HG02623 (cell line): Measurements from ENCODE around the gene MLST8.

Source experiments
- ATAC-seq: cut with Tn5 transposase; IDR thresholded peaks from one replicate; pipeline ENCODE4 v1.9.1; 2021; ENCODE audit warnings: moderate library complexity; ENCODE audit not compliant: unreplicated experiment

MLST8 gene

DNA sequence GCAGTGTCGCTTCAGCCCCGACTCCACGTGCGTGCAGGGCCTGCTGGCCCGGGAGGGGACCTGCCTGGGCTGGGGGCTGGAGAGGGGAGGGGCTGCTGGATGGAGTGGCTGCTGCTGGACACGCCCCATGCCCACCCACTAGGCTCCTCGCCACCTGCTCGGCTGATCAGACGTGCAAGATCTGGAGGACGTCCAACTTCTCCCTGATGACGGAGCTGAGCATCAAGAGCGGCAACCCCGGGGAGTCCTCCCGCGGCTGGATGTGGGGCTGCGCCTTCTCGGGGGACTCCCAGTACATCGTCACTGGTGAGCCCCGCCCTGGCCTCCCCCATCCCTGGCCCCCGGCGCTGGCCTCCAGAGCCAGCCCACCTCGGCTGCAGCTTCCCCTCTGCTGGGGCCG, 3.1 kb downstream of the MLST8 start:
- ATAC-seq, result no peak

DNA sequence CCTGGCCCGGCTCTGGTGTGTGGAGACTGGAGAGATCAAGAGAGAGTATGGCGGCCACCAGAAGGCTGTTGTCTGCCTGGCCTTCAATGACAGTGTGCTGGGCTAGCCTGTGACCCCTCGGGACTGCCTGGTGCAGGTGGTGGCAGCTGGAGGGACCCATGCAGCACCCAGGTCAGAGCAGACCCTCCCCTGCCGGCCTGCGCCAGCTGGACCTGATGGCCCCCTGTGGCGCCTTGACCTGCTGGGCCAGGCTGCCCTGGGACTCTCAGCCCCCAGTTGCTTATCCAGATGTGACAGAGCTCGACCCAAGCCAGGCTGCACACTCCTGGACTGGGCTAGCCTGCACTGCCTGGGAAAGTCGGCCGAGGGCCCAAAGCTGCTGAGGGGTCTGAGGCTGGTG, 3.5 kb downstream of the MLST8 start:
- ATAC-seq, result no peak

DNA sequence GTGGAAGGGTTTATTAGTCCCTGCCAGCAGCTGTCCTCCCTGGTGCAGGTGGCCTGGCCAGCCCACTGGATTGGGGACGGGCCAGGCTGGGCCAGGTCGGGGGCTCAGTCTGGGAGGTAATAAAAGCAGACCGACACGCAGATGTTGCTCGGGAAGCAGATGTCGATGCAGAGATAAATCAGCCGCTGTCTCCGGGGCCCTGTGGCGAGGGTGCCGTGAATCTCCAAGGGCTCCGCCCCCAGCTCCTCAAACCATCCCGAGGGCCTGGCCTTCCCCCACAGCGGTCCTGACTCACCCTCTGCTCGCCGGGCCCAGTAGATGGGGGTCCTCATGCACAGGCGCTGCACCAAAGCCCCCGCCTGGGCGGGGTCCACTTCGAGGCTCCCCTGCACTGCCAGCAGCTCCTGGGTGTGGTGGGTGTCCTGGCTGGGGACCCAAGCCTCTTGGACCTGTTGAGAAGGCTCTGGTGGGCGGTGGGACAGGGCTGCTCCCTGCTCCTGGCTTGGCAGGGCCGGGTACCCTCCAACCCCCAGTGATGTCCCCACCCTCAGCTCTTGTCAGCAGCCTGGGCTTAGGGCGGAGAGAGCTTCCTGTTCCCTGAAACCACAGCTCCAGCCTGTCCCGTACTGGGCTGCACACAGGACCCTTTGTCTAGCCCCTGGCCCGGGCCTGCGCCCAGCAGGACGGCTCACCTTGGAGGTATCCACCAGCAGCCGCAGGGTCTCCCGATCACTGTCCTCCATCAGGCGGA, 4.2 kb downstream of the MLST8 start:
- no peak for ATAC-seq

DNA sequence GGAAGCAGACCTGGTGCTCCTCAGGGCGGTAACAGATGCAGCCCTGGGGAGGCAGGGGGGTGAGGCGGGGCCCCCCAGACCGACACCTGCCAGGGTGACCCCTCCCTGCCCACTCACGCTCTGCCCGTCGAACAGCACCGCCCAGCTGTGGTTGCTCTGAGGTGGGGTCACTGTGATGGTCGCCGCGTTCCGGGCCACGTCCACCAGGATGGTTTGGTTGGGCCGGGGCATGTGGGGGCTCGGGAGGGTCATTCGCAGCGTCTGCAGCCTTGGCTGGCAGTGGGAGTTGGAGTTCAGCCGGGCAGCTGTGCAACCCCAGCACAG, 4.7 kb downstream of the MLST8 start:
- ATAC-seq, result no peak

DNA sequence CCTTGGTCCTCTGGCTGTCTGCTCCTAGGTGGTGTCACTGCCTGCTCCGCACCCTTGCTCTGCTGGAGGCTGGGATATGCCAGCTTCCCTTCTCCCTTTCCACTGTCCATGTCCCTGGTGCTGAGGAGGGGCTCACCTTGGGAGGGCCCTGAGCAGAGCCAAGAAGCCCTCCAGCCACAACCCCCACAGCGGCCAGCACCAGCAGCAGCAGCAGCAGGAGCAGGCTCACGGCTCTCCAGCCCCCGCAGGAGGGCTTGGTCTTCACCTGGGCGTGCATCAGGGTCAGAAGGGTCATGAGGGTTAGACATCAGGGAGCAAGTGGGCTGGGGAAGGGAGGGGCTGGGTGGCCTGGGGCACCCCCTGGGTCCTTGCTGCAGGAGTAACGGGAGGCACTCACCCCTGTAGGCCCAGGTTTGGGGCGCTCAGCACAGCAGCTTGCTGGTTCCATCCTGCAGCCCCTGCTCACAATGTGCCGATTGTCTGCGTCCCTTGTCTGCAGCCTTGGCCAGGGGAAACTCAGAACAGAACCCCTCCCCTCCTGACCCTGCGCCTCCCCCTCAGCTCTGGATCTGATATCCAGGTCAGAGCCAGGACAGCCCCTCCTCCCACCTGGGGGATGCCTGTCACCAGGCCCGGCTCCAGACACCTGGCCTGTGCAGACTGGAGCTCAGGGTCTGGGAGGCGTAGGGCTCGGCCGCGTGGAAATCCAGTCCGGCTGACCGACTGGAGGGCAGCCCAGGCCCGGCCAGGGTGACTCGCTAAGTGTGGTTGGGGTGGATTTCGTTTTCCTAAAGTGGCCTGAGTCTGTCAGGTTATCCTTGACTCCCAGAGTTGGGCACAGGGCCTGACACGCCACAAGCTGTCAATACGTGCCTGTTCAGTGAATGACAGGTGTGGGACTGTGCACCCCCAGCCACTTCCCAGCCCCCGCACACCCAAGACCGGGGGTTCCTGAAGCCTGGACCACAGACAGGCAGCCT, 5.4 kb downstream of the MLST8 start, which contains the start of gene BRICD5:
Gene BRICD5, minus strand, starts transcription at position 478 of the 980 bp plus-strand sequence. Its CDS starts 30 bp downstream, at position 448.
- no peak for ATAC-seq

DNA sequence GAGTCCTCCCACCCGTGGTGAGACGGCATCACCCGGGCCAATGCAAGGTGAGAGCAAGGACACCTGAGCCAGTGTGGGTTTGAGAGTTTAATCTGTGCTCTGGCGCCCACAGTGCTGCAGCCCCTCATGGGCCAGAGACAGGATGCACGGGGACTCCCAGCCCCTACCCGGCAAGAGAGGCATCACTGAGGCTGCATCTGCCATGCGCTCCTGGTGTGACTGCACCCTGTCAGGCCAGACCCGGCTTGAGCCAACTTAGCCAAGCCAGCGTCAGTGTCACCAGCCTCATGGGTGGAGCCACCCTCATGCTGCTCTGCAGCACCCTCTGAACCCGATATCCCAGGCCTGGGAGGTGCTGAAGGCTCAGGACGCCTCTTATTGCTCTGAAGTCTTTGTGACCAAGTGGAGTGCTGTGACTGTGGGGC, 6.7 kb downstream of the MLST8 start:
- ATAC-seq, result no peak

DNA sequence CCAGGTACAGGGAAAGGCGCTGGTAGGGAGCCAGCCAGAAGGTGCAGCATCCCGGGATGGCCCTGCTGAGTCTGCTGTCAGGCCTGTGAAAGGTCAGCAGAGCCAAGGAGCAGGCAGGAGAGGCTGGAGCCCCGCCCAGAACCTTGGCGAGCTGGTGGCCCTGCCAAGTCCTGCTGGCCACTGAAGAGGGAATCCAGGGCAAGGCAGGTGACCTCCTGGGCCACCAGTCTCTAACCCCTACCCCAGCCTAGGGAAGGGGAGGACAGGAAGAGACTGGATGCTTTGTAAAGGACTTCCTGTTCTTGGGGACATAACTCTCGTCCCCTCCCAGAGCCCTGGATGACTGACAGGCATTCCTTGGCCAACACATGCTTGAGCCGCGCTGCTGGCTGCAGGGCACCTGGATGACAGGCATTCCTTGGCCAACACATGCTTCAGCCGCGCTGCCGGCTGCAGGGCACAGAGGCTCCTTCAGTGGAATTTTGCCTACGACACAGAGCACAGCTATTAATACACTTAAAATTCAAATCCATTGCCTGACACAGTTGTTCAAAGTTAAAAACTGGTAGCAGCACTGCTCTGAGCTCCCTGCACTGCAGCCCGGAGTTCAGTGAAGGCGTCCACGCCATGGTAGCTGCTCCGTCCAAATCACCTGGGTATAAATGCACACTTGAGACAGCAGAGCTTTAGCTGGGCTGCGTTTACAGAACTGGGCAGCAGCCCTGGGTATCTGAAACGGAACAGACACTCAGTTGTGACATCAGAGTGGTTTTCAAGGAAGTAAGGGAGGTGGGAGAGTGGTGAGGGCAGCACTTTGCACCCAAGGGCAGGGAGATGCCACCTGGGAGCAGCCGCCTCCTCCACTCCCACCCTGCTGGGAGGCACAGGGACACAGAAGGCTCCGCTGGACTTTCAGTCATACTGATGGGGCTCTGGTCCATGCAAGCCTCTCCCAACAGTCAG, 7.4 kb downstream of the MLST8 start:
- ATAC-seq, result no peak

DNA sequence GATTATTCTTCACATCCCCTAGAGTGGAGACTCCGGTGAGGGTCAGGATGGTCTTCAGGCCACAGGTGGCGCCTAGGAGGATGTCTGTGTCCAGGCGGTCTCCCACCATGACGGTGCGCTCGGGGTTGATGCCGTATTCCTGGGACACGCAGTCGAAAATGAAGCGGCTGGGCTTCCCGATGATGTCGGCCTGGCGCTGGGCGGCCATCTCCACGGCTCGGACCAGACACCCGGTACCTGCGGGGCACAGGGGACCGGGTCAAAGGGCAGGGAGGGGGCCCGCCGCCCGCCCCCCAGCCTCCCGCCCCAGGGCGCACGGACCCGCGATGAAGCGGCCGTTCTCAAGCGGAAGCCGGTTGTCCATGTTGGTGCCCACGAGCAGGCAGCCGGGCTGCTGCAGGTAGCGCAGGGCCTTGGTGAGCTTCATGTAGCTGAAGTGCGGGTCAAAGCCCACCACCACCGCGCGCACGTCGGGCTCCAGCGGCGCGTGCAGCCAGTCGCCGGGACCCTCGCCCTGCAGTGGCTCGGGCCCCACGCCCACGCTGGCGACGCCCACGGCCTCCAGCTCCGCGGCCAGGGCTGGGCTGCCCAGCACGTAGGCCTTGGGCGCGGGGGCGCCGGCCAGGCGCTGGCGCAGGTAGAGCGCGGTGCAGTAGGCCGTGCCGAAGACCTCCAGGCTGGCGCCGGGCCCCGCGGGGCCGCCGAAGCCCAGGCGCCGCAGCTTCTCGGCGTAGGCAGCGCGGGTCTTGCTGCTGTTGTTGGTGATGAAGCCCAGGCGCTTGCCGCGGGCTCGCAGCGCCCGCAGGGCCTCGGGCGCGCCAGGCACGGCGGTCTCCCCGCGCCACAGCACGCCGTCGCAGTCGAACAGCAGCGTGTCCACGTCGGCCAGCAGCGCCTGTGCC, 8.8 kb downstream of the MLST8 start:
- ATAC-seq, result no peak

DNA sequence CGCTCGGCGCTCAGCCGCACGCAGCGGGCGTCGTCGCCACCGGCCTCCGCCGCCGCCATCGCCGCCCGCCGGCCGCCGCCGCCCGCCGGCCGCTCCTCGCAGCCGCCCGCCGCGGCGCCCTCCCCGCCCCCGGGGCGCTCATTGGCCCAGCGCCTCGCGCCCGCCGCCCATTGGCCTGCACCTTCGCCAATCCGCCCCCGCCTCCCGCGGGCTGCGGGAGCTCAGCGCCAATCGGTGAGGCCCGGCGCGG, 9.4 kb downstream of the MLST8 start, which contains the start of gene PGP:
Gene PGP, minus strand, starts transcription at position 122 of the 250 bp plus-strand sequence. Its CDS starts 63 bp downstream, at position 59.
- ATAC-seq, result no peak

DNA sequence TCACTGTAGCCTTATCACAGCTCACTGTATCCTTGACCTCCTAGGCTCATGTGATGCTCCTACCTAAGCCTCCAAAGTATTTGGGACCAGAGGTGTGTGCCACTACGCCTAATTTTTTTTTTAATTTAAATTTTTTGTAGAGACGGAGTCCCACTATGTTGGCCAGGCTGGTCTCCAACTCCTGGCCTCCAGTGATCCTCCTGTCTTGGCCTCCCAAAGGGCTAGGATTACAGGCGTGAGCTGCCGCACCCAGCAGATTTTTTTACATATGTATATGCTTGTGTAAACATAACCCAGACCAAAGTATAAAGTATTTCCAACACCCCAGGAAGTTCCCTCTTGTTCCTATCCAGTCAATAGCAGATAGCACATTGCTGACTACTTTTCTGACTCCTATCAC, 11.1 kb downstream of the MLST8 start:
- no peak for ATAC-seq

DNA sequence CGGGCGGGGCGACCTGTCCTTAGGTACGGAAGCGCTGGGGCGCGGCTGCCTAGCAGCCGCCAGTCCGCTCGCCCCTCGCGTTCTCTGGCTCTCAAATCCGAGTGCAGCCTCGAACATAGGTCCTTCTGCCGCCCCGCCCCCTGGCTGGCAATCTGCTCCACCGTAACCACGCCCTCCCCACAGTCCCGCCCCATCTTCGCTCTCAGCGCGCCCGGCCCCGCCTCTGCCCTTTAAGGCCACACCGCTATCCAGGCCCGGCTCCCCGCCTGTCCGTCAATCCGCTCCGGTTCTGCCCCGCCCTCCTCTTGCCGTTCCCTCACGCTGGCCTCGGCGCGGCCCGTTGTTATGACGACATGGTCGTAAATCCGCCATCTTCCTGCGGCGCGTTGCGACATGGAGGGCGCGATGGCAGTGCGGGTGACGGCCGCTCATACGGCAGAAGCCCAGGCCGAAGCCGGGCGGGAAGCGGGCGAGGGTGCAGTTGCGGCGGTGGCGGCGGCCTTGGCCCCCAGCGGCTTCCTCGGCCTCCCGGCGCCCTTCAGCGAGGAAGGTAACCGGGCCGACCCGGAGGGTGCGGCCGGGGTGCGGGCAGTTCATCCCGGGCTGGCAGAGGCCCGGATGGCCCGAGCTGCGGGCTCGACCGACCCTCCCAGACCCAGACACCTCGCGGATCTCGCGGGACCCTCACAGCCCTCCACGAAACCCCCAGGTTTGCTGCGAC, 18.1 kb downstream of the MLST8 start, which contains the start of gene E4F1:
Gene E4F1, plus strand, starts transcription at position 371 of the 721 bp plus-strand sequence. Its CDS starts 23 bp downstream, at position 394.
- ATAC-seq, result peak; percentile 92

DNA sequence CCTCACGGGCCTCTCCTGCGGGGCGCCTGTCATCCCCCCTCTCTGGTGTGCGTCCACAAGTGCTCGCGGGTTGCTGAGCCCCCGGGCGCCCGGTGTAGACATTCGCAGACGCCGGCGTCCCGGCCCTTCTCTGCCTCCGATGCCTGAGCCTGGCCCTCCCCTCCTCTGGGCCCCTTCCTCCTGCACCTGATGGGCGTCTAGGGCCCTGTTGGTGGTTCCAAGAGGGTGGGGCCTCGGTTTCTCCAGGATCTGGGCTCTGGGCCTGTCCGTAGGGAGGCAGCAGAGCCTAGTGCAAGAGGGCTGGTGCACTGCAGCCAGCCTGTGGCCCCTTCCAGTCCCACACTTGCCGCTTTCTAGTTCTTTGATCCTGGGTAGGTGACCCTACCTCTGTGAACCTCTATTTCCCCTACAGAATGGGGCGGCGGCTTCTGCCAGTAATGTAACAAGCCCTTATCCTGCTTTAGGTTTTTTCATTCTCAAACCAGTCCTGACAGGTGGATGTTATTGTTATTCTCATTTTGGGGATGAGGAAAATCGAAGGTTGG, 18.8 kb downstream of the MLST8 start:
- ATAC-seq, result peak; percentile 8

DNA sequence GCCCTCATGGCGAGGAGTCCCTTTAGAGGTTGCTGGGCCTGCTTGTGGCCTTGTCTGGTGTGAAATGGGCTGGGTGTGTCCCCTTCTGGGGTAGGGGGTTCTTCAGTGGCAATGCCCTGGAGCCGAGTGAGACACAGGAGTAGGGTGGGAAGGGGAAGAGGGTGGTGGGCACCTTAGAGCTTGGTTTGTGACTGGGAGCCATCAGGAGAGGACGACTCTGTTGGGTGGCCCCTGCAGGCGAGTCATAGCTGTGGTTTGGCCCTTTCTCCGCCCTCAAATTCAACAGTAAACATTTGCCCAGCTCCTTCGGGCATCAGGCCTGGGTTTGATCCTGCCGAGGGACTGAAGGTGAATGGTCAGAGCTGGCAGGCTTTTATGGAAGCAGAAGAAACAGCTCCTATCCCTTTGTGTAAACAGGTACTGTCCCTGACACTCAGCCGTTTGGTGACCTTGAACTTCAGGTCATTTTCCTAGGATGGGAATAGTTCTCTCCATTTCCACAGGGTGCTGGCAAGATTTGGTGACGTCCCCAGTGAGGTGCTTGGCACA, 21.1 kb downstream of the MLST8 start:
- ATAC-seq, result no peak

DNA sequence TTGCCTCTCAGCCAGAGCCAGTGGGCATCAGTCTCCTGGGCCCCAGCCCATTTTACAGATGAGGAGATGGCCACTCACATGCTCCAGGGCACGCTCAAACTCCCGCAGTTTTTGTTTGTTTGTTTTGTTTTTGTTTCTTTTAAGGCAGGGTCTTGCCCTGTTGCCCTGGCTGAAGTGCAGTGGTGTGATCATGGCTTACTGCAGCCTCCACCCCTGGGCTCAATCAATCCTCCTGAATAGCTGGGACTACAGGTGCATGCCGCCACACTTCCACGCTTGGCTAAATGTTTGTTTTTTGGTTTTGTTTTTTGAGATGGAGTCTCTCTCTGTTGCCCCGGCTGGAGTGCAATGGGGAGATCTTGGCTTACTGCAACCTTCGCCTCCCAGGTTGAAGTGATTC, 21.7 kb downstream of the MLST8 start:
- ATAC-seq, result no peak

DNA sequence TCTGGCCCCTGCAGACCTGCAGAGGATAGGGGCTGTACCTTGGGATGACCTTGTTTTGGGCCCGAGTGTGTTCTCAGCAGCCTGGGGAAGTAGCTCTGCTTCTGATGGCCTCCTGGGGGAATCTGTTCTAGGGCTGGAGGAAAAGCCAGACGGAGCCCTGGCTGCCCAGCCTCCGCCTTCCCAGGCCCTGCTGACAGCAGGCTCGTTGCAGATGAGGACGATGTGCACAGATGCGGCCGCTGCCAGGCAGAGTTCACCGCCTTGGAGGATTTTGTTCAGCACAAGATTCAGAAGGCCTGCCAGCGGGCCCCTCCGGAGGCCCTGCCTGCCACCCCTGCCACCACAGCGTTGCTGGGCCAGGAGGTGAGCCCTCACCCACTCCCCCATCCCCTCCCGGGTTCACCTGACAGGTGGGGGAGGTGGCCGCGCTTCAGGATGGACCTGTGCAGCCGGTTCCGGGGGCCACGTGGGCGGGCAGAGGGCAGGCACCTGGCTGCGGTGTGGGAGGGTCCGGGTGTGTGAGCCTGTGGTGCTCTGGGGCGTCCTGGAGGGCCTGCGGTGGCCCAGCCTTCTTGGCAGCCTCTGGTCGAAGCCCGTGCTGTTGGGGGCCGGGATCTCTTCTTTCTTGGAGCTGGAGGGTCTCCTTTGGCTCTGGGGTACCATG, 23.0 kb downstream of the MLST8 start:
- ATAC-seq, result no peak

DNA sequence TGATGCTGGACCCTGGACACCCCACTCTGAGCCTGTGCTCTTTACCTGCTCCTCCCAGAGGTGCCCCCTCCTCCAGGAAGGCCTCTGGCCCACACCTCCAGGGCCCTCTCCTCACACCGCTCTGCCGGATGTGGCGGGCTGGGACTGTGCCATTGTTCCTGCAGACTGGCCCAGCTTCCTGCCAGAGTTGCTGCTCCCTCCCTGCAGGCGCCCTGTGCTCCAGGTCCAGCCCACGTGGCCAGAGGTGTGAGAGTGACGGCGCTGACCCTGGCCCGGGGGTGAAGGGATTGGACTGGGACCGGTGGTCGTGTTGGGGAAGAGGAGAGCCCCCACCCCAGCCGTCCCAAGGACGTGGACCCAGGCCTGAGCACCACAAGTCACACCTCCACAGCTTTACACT, 23.8 kb downstream of the MLST8 start:
- ATAC-seq, result no peak

DNA sequence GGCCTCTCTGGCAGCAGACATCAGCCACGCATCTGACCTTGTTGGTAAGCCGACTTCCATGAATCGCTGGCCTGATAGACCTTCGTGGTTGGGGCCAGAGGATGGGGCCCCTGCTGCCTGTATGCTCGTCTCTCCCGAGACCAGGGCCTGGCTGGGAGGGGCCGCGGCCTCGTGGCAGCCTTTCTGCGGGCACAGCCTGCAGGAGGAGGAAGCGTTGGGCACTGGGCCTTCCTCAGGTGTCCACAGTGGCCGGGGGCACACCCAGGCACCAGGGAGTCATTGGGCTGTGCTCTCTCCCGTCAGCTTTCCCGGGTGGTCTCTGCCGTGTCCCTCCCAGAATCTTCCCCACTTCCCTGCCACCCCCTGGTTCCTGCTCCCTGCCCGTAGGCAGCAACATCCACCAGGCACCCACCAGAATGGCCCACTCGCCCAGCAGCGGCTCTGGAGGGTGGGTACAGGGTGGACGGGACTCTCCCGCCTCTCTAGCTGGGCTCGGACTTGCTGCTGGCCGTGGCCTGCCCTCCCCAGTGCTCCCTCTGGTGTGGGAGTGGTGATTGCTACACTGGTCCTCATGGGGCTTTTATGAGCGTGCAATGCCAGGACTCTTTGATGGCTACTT, 24.5 kb downstream of the MLST8 start:
- no peak for ATAC-seq

DNA sequence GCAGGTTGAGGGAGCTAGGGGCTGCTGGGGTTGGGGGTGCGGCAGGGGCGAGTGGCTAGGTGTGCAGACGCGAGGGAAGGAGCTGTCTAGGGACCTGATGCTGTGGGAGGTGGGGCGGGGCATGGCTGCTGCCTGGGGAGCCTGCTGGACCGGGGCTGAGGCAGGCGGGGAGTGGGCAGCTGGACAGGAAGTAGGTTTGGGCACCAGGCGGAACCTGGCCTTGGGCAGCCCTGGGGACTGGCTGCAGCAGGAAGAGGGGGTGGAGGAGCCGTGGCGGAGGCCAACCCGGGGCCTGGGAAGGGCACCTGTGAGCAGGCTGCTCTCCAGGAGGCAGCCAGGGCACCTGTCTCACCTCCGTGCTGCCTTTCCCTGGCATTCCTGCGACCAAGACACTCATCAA, 25.1 kb downstream of the MLST8 start:
- no peak for ATAC-seq
